Stomach (tissue), 4 donors: ENCODE data around the gene FAU.

Experiments
- EP300 ChIP-seq: sonication (generic); formaldehyde crosslinking; IDR thresholded peaks from one replicate; pipeline ENCODE4 v1.6.1; 2017; ENCODE audit warnings: antibody characterized with exemption
- POLR2A ChIP-seq, 4 donors: fragments of 450-650 bp; IDR thresholded peaks; one replicate each; pipeline ENCODE4 v1.6.1; 2016; ENCODE audit warnings: antibody characterized with exemption in 4 of 4, control low read depth in 2 of 4, mild to moderate bottlenecking in 1 of 4, moderate library complexity in 1 of 4
- POLR2AphosphoS5 ChIP-seq, 3 donors: sonication (generic); formaldehyde crosslinking; IDR thresholded peaks; one replicate each; pipeline ENCODE4 v1.6.1; 2016; ENCODE audit warnings: antibody characterized with exemption in 3 of 3
- TF ChIP-seq, protein P1 (sequence below), 7 experiments: fragments of 450-650 bp in 4 of 7; fragments of 200-600 bp in 3 of 7; sonication (generic) in 3 of 7; IDR thresholded peaks; one replicate each; pipeline ENCODE4 v1.5.1; 2016 to 2019; ENCODE audit warnings: antibody characterized with exemption in 7 of 7, control low read depth in 2 of 7, mild to moderate bottlenecking in 1 of 7

DNA sequence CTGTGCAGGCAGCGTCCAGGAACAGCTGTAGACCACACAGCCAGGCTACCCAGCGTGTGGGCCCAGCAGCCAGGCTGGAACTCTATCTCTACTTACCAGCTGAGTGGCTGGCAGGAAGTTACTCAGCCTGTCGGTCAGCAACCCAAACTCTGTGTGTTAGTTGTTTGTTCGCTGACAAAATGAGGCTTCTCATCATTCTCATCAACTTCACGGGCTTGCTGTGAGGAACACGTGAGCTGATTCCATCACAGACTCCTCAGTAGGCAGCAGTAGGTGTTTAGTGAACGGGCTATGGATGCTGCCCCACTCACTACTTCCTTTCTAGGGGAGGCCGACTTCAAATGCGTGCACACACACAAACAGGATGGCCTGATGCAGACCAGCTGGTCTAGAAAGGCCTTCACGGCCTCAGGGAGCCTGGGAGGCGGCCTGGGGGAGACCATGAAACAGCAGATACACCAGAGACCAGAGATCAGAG is 47.3 kb upstream of the FAU start:
- TF ChIP-seq, protein P1, sequence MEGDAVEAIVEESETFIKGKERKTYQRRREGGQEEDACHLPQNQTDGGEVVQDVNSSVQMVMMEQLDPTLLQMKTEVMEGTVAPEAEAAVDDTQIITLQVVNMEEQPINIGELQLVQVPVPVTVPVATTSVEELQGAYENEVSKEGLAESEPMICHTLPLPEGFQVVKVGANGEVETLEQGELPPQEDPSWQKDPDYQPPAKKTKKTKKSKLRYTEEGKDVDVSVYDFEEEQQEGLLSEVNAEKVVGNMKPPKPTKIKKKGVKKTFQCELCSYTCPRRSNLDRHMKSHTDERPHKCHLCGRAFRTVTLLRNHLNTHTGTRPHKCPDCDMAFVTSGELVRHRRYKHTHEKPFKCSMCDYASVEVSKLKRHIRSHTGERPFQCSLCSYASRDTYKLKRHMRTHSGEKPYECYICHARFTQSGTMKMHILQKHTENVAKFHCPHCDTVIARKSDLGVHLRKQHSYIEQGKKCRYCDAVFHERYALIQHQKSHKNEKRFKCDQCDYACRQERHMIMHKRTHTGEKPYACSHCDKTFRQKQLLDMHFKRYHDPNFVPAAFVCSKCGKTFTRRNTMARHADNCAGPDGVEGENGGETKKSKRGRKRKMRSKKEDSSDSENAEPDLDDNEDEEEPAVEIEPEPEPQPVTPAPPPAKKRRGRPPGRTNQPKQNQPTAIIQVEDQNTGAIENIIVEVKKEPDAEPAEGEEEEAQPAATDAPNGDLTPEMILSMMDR (IDR thresholded peaks at IDR 0.05) = no peak
- TF ChIP-seq POLR2A (IDR thresholded peaks at IDR 0.05) = no peak
- TF ChIP-seq POLR2AphosphoS5 (IDR thresholded peaks at IDR 0.05) = no peak
- TF ChIP-seq EP300 = no peak
